Measurements from ENCODE around the gene DNAI4.

- TF ChIP-seq GABPA (IDR thresholded peaks at IDR 0.05; ENCODE audit: low read depth) (no peak), CTCF (IDR thresholded peaks at IDR 0.05; ENCODE audit: insufficient read depth, low read length) (no peak), POLR2AphosphoS5 (IDR thresholded peaks at IDR 0.05; ENCODE audit: low read depth) (no peak), REST (IDR thresholded peaks at IDR 0.05; ENCODE audit: insufficient replicate concordance, low read depth) (no peak)
Measured at GRCh38 chr1:66834926-66835325, 89.7 kb downstream of the DNAI4 start.
